ENCODE data around the gene TSPAN5.

TSPAN5 gene

DNA sequence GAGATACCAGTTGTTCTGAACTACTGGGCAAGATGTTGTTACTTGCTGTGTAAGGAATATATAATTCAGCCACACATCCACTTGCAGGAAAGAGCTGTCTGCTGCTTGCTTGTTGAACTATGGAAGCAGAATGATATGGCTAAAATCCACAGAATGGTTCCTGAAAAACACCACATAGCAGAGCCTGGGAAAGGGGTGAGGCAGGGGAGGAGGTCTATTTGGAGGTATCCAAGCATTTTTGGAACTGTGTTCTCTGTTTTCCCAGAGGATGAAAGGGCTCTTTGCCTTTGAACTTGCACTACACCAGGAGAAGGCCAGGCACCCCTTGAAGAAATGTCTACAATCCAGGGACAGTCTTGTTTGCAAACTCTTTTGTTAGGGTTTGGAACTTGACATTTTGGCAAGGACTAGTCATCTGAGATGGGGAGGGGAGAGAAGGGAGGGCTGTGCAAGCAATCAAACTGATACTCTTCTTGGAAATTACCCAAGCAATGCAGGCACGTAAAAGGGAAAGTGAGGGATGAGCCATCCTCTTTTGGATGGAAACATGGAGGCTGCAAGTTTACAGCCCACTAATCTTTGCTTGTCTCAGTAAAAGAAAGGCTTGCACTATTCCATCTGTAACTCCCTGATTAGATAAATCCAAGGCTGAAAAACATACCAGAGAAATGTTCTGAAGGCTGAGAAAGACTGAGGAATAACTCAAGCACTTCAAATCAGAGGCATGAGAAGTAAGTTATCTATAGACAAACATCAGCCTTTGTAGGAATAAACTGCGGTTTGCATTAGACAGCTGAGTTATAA, 141.0 kb downstream of the TSPAN5 start:
- no peak for TF ChIP-seq ZFX (IDR thresholded peaks at IDR 0.05)
- TF ChIP-seq, protein P1, sequence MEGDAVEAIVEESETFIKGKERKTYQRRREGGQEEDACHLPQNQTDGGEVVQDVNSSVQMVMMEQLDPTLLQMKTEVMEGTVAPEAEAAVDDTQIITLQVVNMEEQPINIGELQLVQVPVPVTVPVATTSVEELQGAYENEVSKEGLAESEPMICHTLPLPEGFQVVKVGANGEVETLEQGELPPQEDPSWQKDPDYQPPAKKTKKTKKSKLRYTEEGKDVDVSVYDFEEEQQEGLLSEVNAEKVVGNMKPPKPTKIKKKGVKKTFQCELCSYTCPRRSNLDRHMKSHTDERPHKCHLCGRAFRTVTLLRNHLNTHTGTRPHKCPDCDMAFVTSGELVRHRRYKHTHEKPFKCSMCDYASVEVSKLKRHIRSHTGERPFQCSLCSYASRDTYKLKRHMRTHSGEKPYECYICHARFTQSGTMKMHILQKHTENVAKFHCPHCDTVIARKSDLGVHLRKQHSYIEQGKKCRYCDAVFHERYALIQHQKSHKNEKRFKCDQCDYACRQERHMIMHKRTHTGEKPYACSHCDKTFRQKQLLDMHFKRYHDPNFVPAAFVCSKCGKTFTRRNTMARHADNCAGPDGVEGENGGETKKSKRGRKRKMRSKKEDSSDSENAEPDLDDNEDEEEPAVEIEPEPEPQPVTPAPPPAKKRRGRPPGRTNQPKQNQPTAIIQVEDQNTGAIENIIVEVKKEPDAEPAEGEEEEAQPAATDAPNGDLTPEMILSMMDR (conservative IDR thresholded peaks at IDR 0.05): no peak
- H3K27ac ChIP-seq: no peak overlapping the region; the same call in 1 of the 2 replicates

DNA sequence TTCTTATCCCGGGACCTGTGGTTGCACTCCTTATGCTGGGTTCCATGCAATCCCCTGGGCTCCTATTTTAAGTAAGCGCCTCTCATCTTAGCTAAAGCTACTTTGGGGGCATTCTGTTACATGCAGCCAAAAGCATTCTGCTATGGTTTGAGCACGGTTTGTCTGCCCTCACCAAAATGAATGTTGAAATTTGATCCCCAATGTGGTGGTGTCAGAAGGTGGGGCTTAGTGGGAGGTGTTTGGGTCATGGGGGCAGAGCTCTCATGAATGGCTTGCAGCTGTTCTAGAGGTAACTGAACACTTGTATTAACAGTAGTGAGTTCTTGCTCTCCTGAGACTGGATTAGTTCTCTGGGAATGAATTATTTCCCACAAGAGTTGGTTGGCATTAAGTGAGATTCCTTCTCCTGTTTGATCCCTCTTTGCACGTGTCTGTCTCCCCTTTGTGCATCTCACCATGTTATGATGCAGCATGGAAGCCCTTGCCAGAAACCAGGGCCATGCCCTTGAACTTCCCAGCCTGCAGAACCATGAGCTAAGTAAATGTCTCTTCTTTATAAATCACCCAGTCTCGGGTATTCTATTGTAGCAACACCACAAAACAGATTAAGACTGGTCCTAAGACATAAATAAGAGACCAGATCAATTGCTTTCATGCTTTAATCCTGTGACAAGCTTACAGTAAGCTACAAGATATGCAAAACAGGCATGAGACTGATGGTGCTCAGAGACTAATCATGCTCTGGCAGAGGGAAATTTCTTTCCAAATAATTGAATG, 141.8 kb downstream of the TSPAN5 start:
- H3K27ac ChIP-seq: no peak overlapping the region; the same call in 1 of the 2 replicates
- TF ChIP-seq ZFX (IDR thresholded peaks at IDR 0.05): no peak
- TF ChIP-seq, protein P1 (conservative IDR thresholded peaks at IDR 0.05): no peak

DNA sequence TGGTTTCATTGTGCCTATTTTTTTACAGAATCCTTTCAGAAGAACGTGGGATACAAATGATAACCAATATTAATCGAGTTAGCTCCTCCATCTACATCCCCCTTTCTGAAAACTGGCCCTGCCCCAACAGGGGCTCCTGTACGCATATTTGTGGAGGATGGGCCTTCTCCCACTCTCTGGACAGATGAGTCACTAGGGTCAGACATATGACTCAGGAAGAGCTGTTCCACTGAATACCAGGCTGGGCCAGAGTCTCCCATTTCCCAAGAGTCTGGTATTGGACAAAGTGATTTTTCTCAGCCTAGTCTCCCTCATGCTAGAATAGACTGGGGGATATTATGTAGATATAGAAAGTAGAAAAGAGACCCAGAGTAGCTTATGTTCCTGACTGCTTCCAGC, 142.4 kb downstream of the TSPAN5 start:
- no peak for TF ChIP-seq ZFX (IDR thresholded peaks at IDR 0.05)
- TF ChIP-seq, protein P1 (conservative IDR thresholded peaks at IDR 0.05): no peak
- H3K27ac ChIP-seq: no peak overlapping the region

DNA sequence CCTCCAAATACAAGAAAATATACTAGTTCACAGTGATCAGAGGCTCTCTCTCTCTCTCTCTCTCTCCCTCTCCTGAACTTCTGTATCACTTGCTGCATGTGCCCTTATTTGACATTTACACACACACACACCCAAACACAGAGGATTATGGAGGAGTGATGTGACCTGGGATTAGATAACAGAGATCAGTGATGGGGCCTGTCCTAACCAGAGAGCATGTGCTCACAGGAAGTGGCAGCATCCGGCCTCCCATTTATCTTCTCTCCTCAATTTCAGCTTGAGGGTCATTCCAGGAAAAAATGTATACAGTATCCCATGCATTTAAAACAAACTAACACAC, 143.0 kb downstream of the TSPAN5 start:
- no peak overlapping the region for H3K27ac ChIP-seq
- TF ChIP-seq ZFX (IDR thresholded peaks at IDR 0.05): no peak
- TF ChIP-seq, protein P1 (conservative IDR thresholded peaks at IDR 0.05): no peak

DNA sequence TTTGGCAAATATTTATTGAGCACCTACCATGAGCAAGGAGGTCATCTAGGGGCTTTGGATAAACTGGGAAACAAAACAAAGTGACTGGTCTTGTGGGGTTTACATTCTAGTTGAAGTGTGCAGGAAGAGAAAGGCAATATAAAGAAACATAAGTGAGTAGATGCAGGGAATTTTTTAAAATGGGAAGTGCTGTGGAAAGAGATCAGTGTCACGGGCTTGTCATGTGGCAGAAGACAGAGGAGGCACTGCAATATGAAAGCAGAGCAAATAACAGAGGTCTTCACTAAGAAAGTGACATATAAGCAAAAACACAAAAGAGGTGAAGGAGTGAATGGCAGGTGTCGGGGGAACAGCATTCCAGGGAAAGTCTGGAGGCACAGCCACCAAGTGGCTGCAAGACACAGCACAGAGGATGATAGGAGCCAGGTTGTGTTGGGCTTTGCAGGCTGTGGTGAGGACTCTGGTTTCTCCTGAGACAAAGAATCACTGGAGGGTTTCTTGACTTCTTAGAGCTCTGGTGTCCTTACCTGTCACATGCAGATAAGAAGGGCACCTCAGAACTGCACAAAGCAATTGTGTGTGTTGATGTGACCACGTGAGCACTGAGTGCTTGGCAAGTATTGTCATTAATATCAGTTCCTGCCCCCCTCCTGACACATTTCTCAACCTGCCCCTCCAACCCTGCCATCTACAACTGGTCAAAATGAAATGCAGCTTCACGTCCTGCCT, 143.5 kb downstream of the TSPAN5 start:
- TF ChIP-seq, protein P1 (conservative IDR thresholded peaks at IDR 0.05): no peak
- no peak for TF ChIP-seq ZFX (IDR thresholded peaks at IDR 0.05)
- H3K27ac ChIP-seq: no peak overlapping the region

DNA sequence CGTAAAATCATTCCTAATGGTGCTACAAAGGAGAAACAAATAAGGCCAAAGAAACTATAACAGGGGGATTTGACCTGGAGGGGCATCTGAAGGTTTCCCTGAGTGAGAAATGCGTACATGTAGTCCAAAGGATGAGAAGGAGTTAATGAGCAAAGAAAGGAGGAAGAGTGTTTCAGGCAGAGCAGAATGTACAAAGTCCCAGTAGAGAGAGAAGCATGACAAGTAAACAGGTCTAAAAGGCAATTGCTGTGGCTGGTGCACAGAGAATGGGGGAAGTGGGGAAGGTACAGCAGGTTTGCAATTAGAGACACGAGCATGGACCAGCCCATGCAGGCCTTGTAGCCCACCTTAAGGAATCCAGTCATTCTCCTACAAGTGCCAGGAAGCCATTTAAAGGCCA, 145.5 kb downstream of the TSPAN5 start:
- no peak for TF ChIP-seq ZFX (IDR thresholded peaks at IDR 0.05)
- TF ChIP-seq, protein P1 (conservative IDR thresholded peaks at IDR 0.05): no peak
- no peak overlapping the region for H3K27ac ChIP-seq
